Measurements from ENCODE around the gene LY6G5C. TPM values are rescaled to one million over a fixed set of nuclear protein-coding genes. Genes with fewer than 3 reads are reported as not detected.

The LY6G5C gene
- total and polyA plus RNA-seq, 9 of the 15 experiments (the other 6 are each of a cell fraction or from before 2014, with no cell fraction given), result 0.10 to 0.67 (median 0.46) TPM; not detected in 4

DNA sequence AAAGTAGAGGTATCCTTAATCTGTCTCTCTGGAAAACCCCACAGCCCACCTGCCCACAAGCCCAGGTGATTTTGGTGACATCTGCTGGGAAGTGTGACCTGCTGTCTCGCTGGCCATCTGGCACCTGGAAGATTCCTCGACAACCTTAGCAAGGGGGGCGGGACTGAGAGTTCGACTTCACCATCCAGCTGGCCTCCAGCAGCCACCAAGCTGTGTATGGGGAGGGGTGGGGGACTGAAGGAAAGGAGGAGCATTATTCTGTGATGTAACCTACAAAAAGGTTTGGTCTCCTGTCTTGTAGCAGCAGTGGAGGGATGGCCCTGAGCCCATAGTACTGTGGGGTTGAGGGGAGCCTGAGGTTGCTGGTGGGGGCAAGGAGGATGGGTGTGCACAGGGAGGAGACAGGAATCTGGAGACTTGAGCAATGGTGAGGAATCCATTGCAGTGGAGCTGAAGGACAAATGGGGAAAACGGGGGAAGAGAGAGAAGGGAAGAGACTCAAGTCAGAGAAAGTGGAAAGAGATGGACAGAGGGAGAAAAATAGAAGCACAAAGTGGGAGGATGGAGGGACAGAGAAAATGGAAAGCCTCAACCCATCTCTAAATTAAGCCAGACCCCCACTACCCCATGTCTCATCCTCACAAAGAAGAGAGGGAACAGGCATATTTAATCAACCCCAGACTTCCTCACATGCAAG is 29.8 kb upstream of the LY6G5C start (continued):
- TF ChIP-seq GTF2E2 (tag; IDR thresholded peaks at IDR 0.05) (no peak), ZNF785 (CRISPR knock-in tag; IDR thresholded peaks at IDR 0.05) (no peak), TEAD1 (CRISPR knock-in tag; IDR thresholded peaks at IDR 0.05) (no peak), RBM17 (IDR thresholded peaks at IDR 0.05; ENCODE audit: borderline replicate concordance, low read depth, low read length) (no peak), RNF2 (IDR thresholded peaks at IDR 0.05) (no peak), TFAM (CRISPR knock-in tag; conservative IDR thresholded peaks at IDR 0.05) (no peak), CEBPG (CRISPR knock-in tag; IDR thresholded peaks at IDR 0.05) (no peak), CEBPG (tag; conservative IDR thresholded peaks at IDR 0.05 in 1 of 2, IDR thresholded peaks at IDR 0.05 in 1 of 2) (no peak), TBL1XR1 (IDR thresholded peaks at IDR 0.05; ENCODE audit: low read length in 2 of 2) (no peak), ATF1 (CRISPR knock-in tag; IDR thresholded peaks at IDR 0.05) (no peak), ATF1 (tag; IDR thresholded peaks at IDR 0.05) (no peak), OTX1 (CRISPR knock-in tag; IDR thresholded peaks at IDR 0.05) (peak; percentile 58; the same call in 1 of the 2 replicates), DNMT1 (IDR thresholded peaks at IDR 0.05) (no peak), RCOR1 (IDR thresholded peaks at IDR 0.05; ENCODE audit: borderline replicate concordance in 1 of 2, low read depth in 2 of 2, low read length in 2 of 2) (0 out of 4 replicates have a peak, but pooled peaks of 1 of the 2 experiments have one; percentile 3), ZNF77 (CRISPR knock-in tag; IDR thresholded peaks at IDR 0.05) (no peak), KLF13 (tag; IDR thresholded peaks at IDR 0.05; ENCODE audit: borderline replicate concordance, low read depth) (0 out of 2 replicates have a peak, but pooled peaks have one; percentile 13), MEF2D (tag; conservative IDR thresholded peaks at IDR 0.05; ENCODE audit: low read depth) (no peak), MBD1 (CRISPR knock-in tag; IDR thresholded peaks at IDR 0.05) (no peak), ZNF76 (CRISPR knock-in tag; IDR thresholded peaks at IDR 0.05; ENCODE audit: borderline replicate concordance) (no peak), RBM39 (optimal IDR thresholded peaks at IDR 0.05; ENCODE audit: low read depth, low read length) (no peak), SUPT5H (IDR thresholded peaks at IDR 0.05) (no peak), POU5F1 (IDR thresholded peaks at IDR 0.05; ENCODE audit: borderline replicate concordance, low read depth, low read length, partially characterized antibody) (no peak)
- TF ChIP-seq, protein P1, sequence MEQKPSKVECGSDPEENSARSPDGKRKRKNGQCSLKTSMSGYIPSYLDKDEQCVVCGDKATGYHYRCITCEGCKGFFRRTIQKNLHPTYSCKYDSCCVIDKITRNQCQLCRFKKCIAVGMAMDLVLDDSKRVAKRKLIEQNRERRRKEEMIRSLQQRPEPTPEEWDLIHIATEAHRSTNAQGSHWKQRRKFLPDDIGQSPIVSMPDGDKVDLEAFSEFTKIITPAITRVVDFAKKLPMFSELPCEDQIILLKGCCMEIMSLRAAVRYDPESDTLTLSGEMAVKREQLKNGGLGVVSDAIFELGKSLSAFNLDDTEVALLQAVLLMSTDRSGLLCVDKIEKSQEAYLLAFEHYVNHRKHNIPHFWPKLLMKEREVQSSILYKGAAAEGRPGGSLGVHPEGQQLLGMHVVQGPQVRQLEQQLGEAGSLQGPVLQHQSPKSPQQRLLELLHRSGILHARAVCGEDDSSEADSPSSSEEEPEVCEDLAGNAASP (IDR thresholded peaks at IDR 0.05), result no peak
- TF ChIP-seq, protein P2, sequence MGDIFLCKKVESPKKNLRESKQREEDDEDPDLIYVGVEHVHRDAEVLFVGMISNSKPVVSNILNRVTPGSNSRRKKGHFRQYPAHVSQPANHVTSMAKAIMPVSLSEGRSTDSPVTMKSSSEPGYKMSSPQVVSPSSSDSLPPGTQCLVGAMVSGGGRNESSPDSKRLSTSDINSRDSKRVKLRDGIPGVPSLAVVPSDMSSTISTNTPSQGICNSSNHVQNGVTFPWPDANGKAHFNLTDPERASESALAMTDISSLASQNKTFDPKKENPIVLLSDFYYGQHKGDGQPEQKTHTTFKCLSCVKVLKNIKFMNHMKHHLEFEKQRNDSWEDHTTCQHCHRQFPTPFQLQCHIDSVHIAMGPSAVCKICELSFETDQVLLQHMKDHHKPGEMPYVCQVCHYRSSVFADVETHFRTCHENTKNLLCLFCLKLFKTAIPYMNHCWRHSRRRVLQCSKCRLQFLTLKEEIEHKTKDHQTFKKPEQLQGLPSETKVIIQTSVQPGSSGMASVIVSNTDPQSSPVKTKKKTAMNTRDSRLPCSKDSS (IDR thresholded peaks at IDR 0.05; ENCODE audit: low read depth, partially characterized antibody), result peak; percentile 5
- TF ChIP-seq, protein P3, sequence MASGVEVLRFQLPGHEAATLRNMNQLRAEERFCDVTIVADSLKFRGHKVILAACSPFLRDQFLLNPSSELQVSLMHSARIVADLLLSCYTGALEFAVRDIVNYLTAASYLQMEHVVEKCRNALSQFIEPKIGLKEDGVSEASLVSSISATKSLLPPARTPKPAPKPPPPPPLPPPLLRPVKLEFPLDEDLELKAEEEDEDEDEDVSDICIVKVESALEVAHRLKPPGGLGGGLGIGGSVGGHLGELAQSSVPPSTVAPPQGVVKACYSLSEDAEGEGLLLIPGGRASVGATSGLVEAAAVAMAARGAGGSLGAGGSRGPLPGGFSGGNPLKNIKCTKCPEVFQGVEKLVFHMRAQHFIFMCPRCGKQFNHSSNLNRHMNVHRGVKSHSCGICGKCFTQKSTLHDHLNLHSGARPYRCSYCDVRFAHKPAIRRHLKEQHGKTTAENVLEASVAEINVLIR (CRISPR knock-in tag; IDR thresholded peaks at IDR 0.05), result no peak
